GM13976 (cell line): ENCODE results near the gene SSH2.
"Not testable (repeated sequence)": the region's sequence is repeated elsewhere in the genome, so short reads cannot be mapped to it uniquely, and the experiment has no call there.

ENCODE experiments used
- DNase-seq: peaks from one replicate; pipeline ENCODE4 v3.0.0; 2012; ENCODE audit warnings: low spot score
- CTCF ChIP-seq: IDR thresholded peaks from 2 replicates; pipeline ENCODE4 v1.5.1; 2012; ENCODE audit warnings: borderline replicate concordance, mild to moderate bottlenecking; ENCODE audit not compliant: insufficient read depth; ENCODE audit errors: extremely low read depth, missing control alignments, control extremely low read depth
- in situ Hi-C: fragments of 300-500 bp; cut with MboI; formaldehyde crosslinking; loops from one replicate; pipeline ENCODE4 v1.12.0; 2022; ENCODE audit warnings: low sequenced_read_pairs, mixed read lengths, inconsistent platforms; ENCODE audit not compliant: unreplicated experiment

The SSH2 gene

GRCh38 chr17:29787995-29788394 is 142.0 kb downstream of the SSH2 start:
- no peak for TF ChIP-seq CTCF
- DNase-seq, result no peak
- in situ Hi-C loops, result loop anchor here (25.0 kb wide), 1 partner anchor 401 kb away; the partner anchor contains the start of gene TAOK1

GRCh38 chr17:29782917-29783316 is 147.1 kb downstream of the SSH2 start:
- in situ Hi-C loops, result loop anchor here (25.0 kb wide), 1 partner anchor 396 kb away; the partner anchor contains the start of gene TAOK1
- no peak for TF ChIP-seq CTCF

GRCh38 chr17:29779812-29780190 is 150.2 kb downstream of the SSH2 start:
- in situ Hi-C loops, result loop anchor here (5.0 to 25.0 kb wide), 2 partner anchors 132 to 392 kb away; partner anchors contain the start of gene TAOK1
- DNase-seq, result not testable (repeated sequence)

More at GRCh38 chr17:29782917-29783316, 147.1 kb downstream of the SSH2 start:
- DNase-seq, result no peak

- in situ Hi-C loops, result loop anchor here (5.0 to 25.0 kb wide), 2 partner anchors 132 to 392 kb away; partner anchors contain the start of gene TAOK1
- peak; percentile 52 for TF ChIP-seq CTCF
- peak; percentile 81 for DNase-seq
These were observed 150.8 kb downstream of the SSH2 start for GRCh38 chr17:29778956-29779811.

GRCh38 chr17:29777663-29778062 is 152.4 kb downstream of the SSH2 start:
- TF ChIP-seq CTCF, result no peak
- in situ Hi-C loops, result loop anchor here (5.0 to 25.0 kb wide), 2 partner anchors 130 to 390 kb away; partner anchors contain the start of gene TAOK1
- no peak for DNase-seq

GRCh38 chr17:29776026-29776425 is 154.0 kb downstream of the SSH2 start:
- no peak for DNase-seq
- in situ Hi-C loops, result loop anchor here (5.0 to 25.0 kb wide), 2 partner anchors 129 to 389 kb away; partner anchors contain the start of gene TAOK1
- no peak for TF ChIP-seq CTCF

GRCh38 chr17:29772981-29773380 is 157.0 kb downstream of the SSH2 start:
- no peak for TF ChIP-seq CTCF
- no peak for DNase-seq
- in situ Hi-C loops, result no loop called here
